Measurements from ENCODE around the gene HOXB1.

DNA sequence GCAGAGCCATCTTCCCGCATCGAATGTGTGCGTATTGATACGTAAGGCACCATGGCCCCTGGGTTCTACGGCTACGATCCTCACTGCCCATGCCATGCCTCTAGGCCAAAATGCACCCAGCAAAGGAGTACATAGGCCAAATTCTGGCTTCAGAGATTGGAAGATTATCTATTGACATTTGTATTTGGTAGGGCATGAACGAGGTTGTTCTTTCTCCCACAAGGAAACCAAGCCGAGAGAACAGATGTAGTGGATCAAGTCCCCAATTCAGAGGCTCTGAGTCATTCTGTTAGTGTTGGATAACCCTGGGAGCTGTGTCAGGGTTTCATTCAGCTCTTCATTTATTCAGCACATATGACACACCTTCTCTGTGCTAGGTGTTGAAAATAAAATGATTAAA is 36.5 kb downstream of the HOXB1 start:
- TF ChIP-seq ZBTB33 (IDR thresholded peaks at IDR 0.05; ENCODE audit: borderline replicate concordance, low read depth) (no peak), MEF2A (IDR thresholded peaks at IDR 0.05; ENCODE audit: borderline replicate concordance, low read depth) (no peak), USF1 (IDR thresholded peaks at IDR 0.05; ENCODE audit: borderline replicate concordance, low read depth) (no peak), SIN3A (IDR thresholded peaks at IDR 0.05; ENCODE audit: borderline replicate concordance, low read depth, low read length) (no peak), SMC3 (IDR thresholded peaks at IDR 0.05; ENCODE audit: low read depth, low read length) (no peak)
- TF ChIP-seq, protein P1, sequence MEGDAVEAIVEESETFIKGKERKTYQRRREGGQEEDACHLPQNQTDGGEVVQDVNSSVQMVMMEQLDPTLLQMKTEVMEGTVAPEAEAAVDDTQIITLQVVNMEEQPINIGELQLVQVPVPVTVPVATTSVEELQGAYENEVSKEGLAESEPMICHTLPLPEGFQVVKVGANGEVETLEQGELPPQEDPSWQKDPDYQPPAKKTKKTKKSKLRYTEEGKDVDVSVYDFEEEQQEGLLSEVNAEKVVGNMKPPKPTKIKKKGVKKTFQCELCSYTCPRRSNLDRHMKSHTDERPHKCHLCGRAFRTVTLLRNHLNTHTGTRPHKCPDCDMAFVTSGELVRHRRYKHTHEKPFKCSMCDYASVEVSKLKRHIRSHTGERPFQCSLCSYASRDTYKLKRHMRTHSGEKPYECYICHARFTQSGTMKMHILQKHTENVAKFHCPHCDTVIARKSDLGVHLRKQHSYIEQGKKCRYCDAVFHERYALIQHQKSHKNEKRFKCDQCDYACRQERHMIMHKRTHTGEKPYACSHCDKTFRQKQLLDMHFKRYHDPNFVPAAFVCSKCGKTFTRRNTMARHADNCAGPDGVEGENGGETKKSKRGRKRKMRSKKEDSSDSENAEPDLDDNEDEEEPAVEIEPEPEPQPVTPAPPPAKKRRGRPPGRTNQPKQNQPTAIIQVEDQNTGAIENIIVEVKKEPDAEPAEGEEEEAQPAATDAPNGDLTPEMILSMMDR (IDR thresholded peaks at IDR 0.05), result no peak

Data from SK-N-SH (cell line).